Measurements from ENCODE around the gene RPTOR.

DNA sequence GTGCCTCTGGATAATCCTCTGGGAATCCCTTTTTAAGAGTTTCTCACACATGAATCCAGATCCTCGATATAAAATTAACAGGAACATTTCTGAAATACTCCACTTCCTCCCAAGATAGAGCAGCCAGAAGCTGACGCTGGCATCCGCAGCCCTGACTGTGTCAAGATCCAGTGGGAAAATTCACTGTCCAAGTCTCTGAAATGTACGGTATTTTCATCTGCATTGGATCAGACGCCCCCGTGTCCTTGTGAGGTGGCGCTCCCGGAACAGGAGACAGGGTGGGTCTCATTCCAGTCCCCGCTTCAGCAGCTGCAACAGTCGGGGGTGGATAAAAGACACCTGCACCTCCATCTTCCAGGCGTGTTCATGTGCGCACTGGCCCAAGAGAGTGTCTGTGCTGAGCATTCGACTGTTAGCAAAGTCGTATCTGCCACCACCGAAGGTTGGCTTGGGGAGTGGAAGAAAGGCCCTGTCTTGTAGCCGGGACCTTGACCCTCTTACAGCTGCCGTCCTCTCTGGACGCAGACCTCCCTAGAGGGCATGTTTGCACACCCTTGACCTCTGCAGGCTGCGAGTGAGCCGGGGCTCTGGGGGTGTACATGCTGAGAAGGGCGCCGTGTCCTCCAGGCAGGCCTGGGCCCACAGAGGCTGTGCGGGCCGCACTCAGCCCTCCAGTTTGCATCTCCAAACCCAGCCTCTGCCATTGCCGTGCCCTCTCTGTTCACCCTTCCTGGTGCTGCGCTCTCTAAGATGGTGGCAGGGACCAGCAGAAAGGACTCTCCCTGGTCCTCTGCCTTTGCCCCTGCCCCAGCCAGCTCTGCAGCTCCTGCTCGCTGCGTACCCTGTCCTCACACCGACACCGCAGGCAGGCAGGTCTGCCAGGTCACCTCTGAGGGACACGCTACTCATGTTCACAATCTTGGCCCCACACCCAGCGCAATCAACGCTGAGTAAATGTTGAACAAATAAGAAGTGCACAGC, 375.0 kb downstream of the RPTOR start:
- TF ChIP-seq, protein P1, sequence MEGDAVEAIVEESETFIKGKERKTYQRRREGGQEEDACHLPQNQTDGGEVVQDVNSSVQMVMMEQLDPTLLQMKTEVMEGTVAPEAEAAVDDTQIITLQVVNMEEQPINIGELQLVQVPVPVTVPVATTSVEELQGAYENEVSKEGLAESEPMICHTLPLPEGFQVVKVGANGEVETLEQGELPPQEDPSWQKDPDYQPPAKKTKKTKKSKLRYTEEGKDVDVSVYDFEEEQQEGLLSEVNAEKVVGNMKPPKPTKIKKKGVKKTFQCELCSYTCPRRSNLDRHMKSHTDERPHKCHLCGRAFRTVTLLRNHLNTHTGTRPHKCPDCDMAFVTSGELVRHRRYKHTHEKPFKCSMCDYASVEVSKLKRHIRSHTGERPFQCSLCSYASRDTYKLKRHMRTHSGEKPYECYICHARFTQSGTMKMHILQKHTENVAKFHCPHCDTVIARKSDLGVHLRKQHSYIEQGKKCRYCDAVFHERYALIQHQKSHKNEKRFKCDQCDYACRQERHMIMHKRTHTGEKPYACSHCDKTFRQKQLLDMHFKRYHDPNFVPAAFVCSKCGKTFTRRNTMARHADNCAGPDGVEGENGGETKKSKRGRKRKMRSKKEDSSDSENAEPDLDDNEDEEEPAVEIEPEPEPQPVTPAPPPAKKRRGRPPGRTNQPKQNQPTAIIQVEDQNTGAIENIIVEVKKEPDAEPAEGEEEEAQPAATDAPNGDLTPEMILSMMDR (IDR thresholded peaks at IDR 0.05), result no peak
- no peak for TF ChIP-seq POLR2A (IDR thresholded peaks at IDR 0.05)
